Measurements from ENCODE around the gene COMMD1. TPM values are rescaled to one million over a fixed set of nuclear protein-coding genes. Genes with fewer than 3 reads are reported as not detected.

Gene COMMD1
- total RNA-seq, 1 donor from 2014 or later = 43.0 TPM

GRCh38 chr2:62055724-62056336 lies 150.4 kb downstream of the COMMD1 start:
- TF ChIP-seq POLR2AphosphoS5 (IDR thresholded peaks at IDR 0.05; ENCODE audit: insufficient read depth in 1 of 2, low read depth in 1 of 2) (no peak), CTCF (IDR thresholded peaks at IDR 0.05) (no peak), POLR2A (IDR thresholded peaks at IDR 0.05) (no peak)
- no peak for DNase-seq (ENCODE audit: extremely low spot score in 2 of 2)

GRCh38 chr2:62056341-62056740 lies 150.9 kb downstream of the COMMD1 start:
- H3K4me1 ChIP-seq = no peaks in the 10 kb centered on the region
- TF ChIP-seq CTCF (IDR thresholded peaks at IDR 0.05) (no peak), POLR2AphosphoS5 (IDR thresholded peaks at IDR 0.05; ENCODE audit: insufficient read depth in 1 of 2, low read depth in 1 of 2) (no peak), POLR2A (IDR thresholded peaks at IDR 0.05) (no peak)
- no peaks in the 10 kb centered on the region for H3K27me3 ChIP-seq
- no peak overlapping the region for H3K4me3 ChIP-seq
- no peak for DNase-seq (ENCODE audit: extremely low spot score in 2 of 2)
- no peaks in the 10 kb centered on the region for H3K9me3 ChIP-seq
- no peaks in the 10 kb centered on the region for H3K36me3 ChIP-seq
- intact Hi-C loops (cut with DNase I) = no loop called here
- H3K27ac ChIP-seq = no peak overlapping the region

More at GRCh38 chr2:62055724-62056336, 150.4 kb downstream of the COMMD1 start:
- Histone ChIP-seq H3K36me3 (no peaks in the 10 kb centered on the region), H3K27me3 (no peaks in the 10 kb centered on the region), H3K4me3 (no peak overlapping the region), H3K4me1 (peaks cover 2% of the 10 kb centered on the region), H3K9me3 (no peaks in the 10 kb centered on the region), H3K27ac (no peak overlapping the region)
- intact Hi-C loops (cut with DNase I) = no loop called here

- Histone ChIP-seq H3K27me3 (no peaks in the 10 kb centered on the region), H3K9me3 (no peaks in the 10 kb centered on the region), H3K36me3 (no peaks in the 10 kb centered on the region), H3K27ac (no peak overlapping the region), H3K4me3 (no peak overlapping the region), H3K4me1 (no peaks in the 10 kb centered on the region)
- TF ChIP-seq CTCF (IDR thresholded peaks at IDR 0.05) (no peak), POLR2AphosphoS5 (IDR thresholded peaks at IDR 0.05; ENCODE audit: insufficient read depth in 1 of 2, low read depth in 1 of 2) (no peak), POLR2A (IDR thresholded peaks at IDR 0.05) (no peak)
- DNase-seq (ENCODE audit: extremely low spot score in 2 of 2) = no peak
- intact Hi-C loops (cut with DNase I) = no loop called here
These were observed 159.8 kb downstream of the COMMD1 start for GRCh38 chr2:62065243-62065642.

GRCh38 chr2:62071126-62071598 lies 165.7 kb downstream of the COMMD1 start:
- TF ChIP-seq POLR2AphosphoS5 (IDR thresholded peaks at IDR 0.05; ENCODE audit: insufficient read depth in 1 of 2, low read depth in 1 of 2) = no peak
- no peak for TF ChIP-seq POLR2A (IDR thresholded peaks at IDR 0.05)
- no peak for TF ChIP-seq CTCF (IDR thresholded peaks at IDR 0.05)
- no peak for DNase-seq (ENCODE audit: extremely low spot score in 2 of 2)
- H3K27ac ChIP-seq = no peak overlapping the region
- H3K27me3 ChIP-seq = no peaks in the 10 kb centered on the region
- intact Hi-C loops (cut with DNase I) = no loop called here
- no peak overlapping the region for H3K4me3 ChIP-seq
- no peaks in the 10 kb centered on the region for H3K4me1 ChIP-seq
- peaks cover 0 to 4% of the 10 kb centered on the region in 2 donors for H3K36me3 ChIP-seq
- no peaks in the 10 kb centered on the region for H3K9me3 ChIP-seq

Measured in vagina (tissue), 2 donors.